H1 (cell line): ENCODE results near the gene CALM1. TPM values are rescaled to one million over a fixed set of nuclear protein-coding genes. Genes with fewer than 3 reads are reported as not detected.

Experiments used
- CTCF ChIA-PET: fragments of 300-600 bp; sonication (Branson Sonifier 250); formaldehyde crosslinking; loops from one replicate; lab custom pipeline; 2021; ENCODE audit not compliant: partially characterized antibody; lab: Charles Lee
- POLR2A ChIA-PET: fragments of 300-600 bp; sonication (Branson Sonifier 250); formaldehyde crosslinking; loops from one replicate; lab custom pipeline; 2021; ENCODE audit warnings: inconsistent platforms; ENCODE audit not compliant: partially characterized antibody; lab: Charles Lee
- DNase-seq, 2 experiments: peaks; one replicate each; pipeline versions ENCODE4 v3.0.0 to v3.0.0-alpha.2; 2010 to 2022; ENCODE audit warnings: low spot score in 2 of 2, low read depth in 1 of 2, mixed read lengths in 1 of 2
- FAIRE-seq: peaks from 2 replicates; lab custom pipeline; 2011; peaks lifted over from hg19 to GRCh38; lab: Jason Lieb, UNC
- H2AFZ ChIP-seq: 2 replicates; pipeline ENCODE4 v1.8.1; 2012; ENCODE audit warnings: low read length, inconsistent platforms
- H2AK5ac ChIP-seq: 2 replicates; pipeline ENCODE4 v1.6.1; 2013; ENCODE audit warnings: low read depth, low read length
- H2BK120ac ChIP-seq: replicated peaks from 2 replicates; pipeline ENCODE3; 2013; ENCODE audit warnings: low read depth, low read length, inconsistent platforms
- H2BK12ac ChIP-seq: 2 replicates; pipeline ENCODE4 v1.6.1; 2013; ENCODE audit warnings: low read depth, low read length
- H2BK15ac ChIP-seq: 2 replicates; pipeline ENCODE4 v1.6.1; 2013; ENCODE audit warnings: low read length
- H2BK20ac ChIP-seq: 2 replicates; pipeline ENCODE4 v1.6.1; 2013; ENCODE audit warnings: low read length
- H2BK5ac ChIP-seq: 2 replicates; pipeline ENCODE4 v1.6.1; 2013; ENCODE audit warnings: low read depth, low read length
- H3K14ac ChIP-seq: 2 replicates; pipeline ENCODE4 v1.6.1; 2013; ENCODE audit warnings: inconsistent platforms; ENCODE audit not compliant: insufficient read length
- H3K18ac ChIP-seq: 2 replicates; pipeline ENCODE4 v1.6.1; 2013; ENCODE audit warnings: low read length; ENCODE audit errors: extremely low read depth
- H3K23ac ChIP-seq: 2 replicates; pipeline ENCODE4 v1.6.1; 2013; ENCODE audit warnings: inconsistent platforms; ENCODE audit not compliant: insufficient read length
- H3K23me2 ChIP-seq: 2 replicates; pipeline ENCODE4 v1.6.1; 2013; ENCODE audit warnings: low read depth, low read length
- H3K27ac ChIP-seq: 2 replicates; pipeline ENCODE4 v1.6.1; 2011; ENCODE audit warnings: low read depth, low read length, inconsistent platforms
- H3K27me3 ChIP-seq, 4 experiments: replicated peaks in 1 of 4; 1 replicate in 1 of 4; 2 replicates in 3 of 4; pipeline versions ENCODE4 v1.6.1 to v1.8.1; 2011 to 2013; ENCODE audit warnings: low read length in 3 of 4, mild to moderate bottlenecking in 3 of 4, inconsistent platforms in 2 of 4, mixed read lengths in 2 of 4, moderate library complexity in 1 of 4; ENCODE audit not compliant: control insufficient read depth in 3 of 4, insufficient read depth in 3 of 4; ENCODE audit errors: extremely low read depth in 1 of 4
- H3K36me3 ChIP-seq, 4 experiments: 2 replicates each; pipeline versions ENCODE4 v1.6.1 to v1.8.1; 2011 to 2013; ENCODE audit warnings: mild to moderate bottlenecking in 4 of 4, low read length in 3 of 4, moderate library complexity in 2 of 4, control low read depth in 1 of 4, inconsistent platforms in 1 of 4; ENCODE audit not compliant: insufficient read depth in 4 of 4, control insufficient read depth in 2 of 4
- H3K4ac ChIP-seq: replicated peaks from 2 replicates; pipeline ENCODE3; 2013; ENCODE audit warnings: low read length, low read depth, mixed read lengths, inconsistent platforms; ENCODE audit not compliant: insufficient read length
- H3K4me1 ChIP-seq, 4 experiments: replicated peaks in 1 of 4; 1 replicate in 1 of 4; 2 replicates in 3 of 4; pipeline versions ENCODE4 v1.6.1 to v1.8.1; 2011 to 2013; ENCODE audit warnings: low read length in 3 of 4, inconsistent platforms in 2 of 4, mixed read lengths in 1 of 4; ENCODE audit not compliant: insufficient read depth in 4 of 4, control insufficient read depth in 3 of 4
- H3K4me2 ChIP-seq, 2 experiments: 2 replicates each; pipeline versions ENCODE4 v1.6.1 to v1.8.1; 2011 to 2013; ENCODE audit warnings: low read depth in 2 of 2, low read length in 2 of 2, control low read depth in 1 of 2, inconsistent platforms in 1 of 2, mild to moderate bottlenecking in 1 of 2; ENCODE audit not compliant: insufficient read depth in 1 of 2
- H3K4me3 ChIP-seq, 4 experiments: fragments of 200-600, 300-600 bp in 1 of 4; sonication (generic), shearing (Covaris generic), sonication (Bioruptor Twin) in 1 of 4; 2 replicates each; pipeline versions ENCODE4 v1.5.1 to v1.8.1; 2011 to 2016; ENCODE audit warnings: low read length in 4 of 4, low read depth in 3 of 4, control low read depth in 2 of 4, inconsistent platforms in 2 of 4, mild to moderate bottlenecking in 2 of 4, mixed read lengths in 1 of 4, moderate library complexity in 1 of 4; ENCODE audit not compliant: insufficient read depth in 2 of 4; ENCODE audit errors: extremely low read depth in 1 of 4
- H3K56ac ChIP-seq: replicated peaks from 2 replicates; pipeline ENCODE3; 2013; ENCODE audit warnings: low read depth, mild to moderate bottlenecking, mixed read lengths, low read length, inconsistent platforms; ENCODE audit not compliant: insufficient read length
- H3K79me1 ChIP-seq: 2 replicates; pipeline ENCODE4 v1.6.1; 2013; ENCODE audit warnings: low read depth, low read length, control low read depth
- H3K79me2 ChIP-seq, 2 experiments: 2 replicates each; pipeline versions ENCODE4 v1.6.1 to v1.8.1; 2012 to 2013; ENCODE audit warnings: low read length in 2 of 2, mild to moderate bottlenecking in 2 of 2, inconsistent platforms in 1 of 2; ENCODE audit not compliant: insufficient read depth in 2 of 2, control insufficient read depth in 1 of 2
- H3K9ac ChIP-seq, 4 experiments: replicated peaks in 1 of 4; 1 replicate in 1 of 4; 2 replicates in 3 of 4; pipeline versions ENCODE4 v1.6.1 to v1.8.1; 2011 to 2013; ENCODE audit warnings: low read depth in 3 of 4, low read length in 3 of 4, control low read depth in 2 of 4, mild to moderate bottlenecking in 2 of 4, moderate library complexity in 2 of 4, inconsistent platforms in 1 of 4; ENCODE audit errors: extremely low read depth in 1 of 4
- H3K9me3 ChIP-seq, 2 experiments: 2 replicates each; pipeline versions ENCODE4 v1.6.1 to v1.8.1; 2012 to 2013; ENCODE audit warnings: mild to moderate bottlenecking in 2 of 2, moderate library complexity in 2 of 2, control low read depth in 1 of 2, inconsistent platforms in 1 of 2, low read depth in 1 of 2, low read length in 1 of 2, mixed read lengths in 1 of 2; ENCODE audit not compliant: insufficient read depth in 2 of 2
- H4K20me1 ChIP-seq, 2 experiments: replicated peaks in 1 of 2; 2 replicates each; pipeline versions ENCODE3 to v1.8.1; 2011 to 2013; ENCODE audit warnings: inconsistent platforms in 2 of 2, low read length in 2 of 2, mild to moderate bottlenecking in 1 of 2; ENCODE audit not compliant: insufficient read depth in 2 of 2, control insufficient read depth in 1 of 2
- H4K5ac ChIP-seq: 2 replicates; pipeline ENCODE4 v1.6.1; 2013; ENCODE audit warnings: low read length, low read depth, mixed read lengths, inconsistent platforms; ENCODE audit not compliant: insufficient read length
- H4K8ac ChIP-seq: 2 replicates; pipeline ENCODE4 v1.8.0; 2013; ENCODE audit warnings: mild to moderate bottlenecking, moderate library complexity, low read length, inconsistent platforms; ENCODE audit not compliant: insufficient read depth; ENCODE audit errors: extremely low read depth
- H4K91ac ChIP-seq: replicated peaks from 2 replicates; pipeline ENCODE3; 2013; ENCODE audit warnings: low read length, mixed read lengths, inconsistent platforms; ENCODE audit not compliant: insufficient read length
- CEBPB ChIP-seq: IDR thresholded peaks from 2 replicates; pipeline ENCODE4 v1.6.1; 2012; ENCODE audit warnings: low read depth, low read length
- TCF12 ChIP-seq: IDR thresholded peaks from 2 replicates; pipeline ENCODE4 v1.6.1; 2011; ENCODE audit warnings: low read depth, mild to moderate bottlenecking, low read length
- WGBS, 2 experiments: shearing (Covaris generic) in 1 of 2; methylation state at CpG; one replicate each; pipeline versions ENCODE4 v1.1.6 to v1.1.7; 2013 to 2015; ENCODE audit warnings: low lambda C conversion rate in 2 of 2, mixed read lengths in 2 of 2, inconsistent platforms in 1 of 2, low coverage in 1 of 2, missing lambda C conversion rate in 1 of 2; ENCODE audit not compliant: insufficient replicate concordance in 2 of 2, insufficient coverage in 1 of 2, insufficient read length in 1 of 2; ENCODE audit errors: extremely low coverage in 1 of 2, missing lambda C conversion rate in 1 of 2; 5-methylcytosine and 5-hydroxymethylcytosine counted together
- polyA plus RNA-seq, 7 experiments: library from polyadenylated mRNA; depleted of rRNA in 3 of 7; stranded (reverse) in 5 of 7; unstranded in 2 of 7; fragments of >200 nt in 5 of 7; fragments of 200-250 nt in 2 of 7; gene quantifications; 1 replicate in 5 of 7; 2 replicates in 1 of 7; 4 replicates in 1 of 7; pipeline versions ENCODE4 v1.2.1 to v1.2.3, GENCODE V29; 2011 to 2013; ENCODE audit warnings: missing spikeins in 2 of 7, mixed read lengths in 2 of 7
- total RNA-seq: library from RNA; stranded (reverse); fragmentation: NEBNext Ultra II Directional; extraction: Animal tissue kit (Norgen Biotek cat#: 25700); gene quantifications from 2 replicates; pipeline ENCODE4 v1.2.1, GENCODE V29; 2021

The CALM1 gene
- total and polyA plus RNA-seq, 2 of the 8 experiments (the other 6 are each of a cell fraction or from before 2014, with no cell fraction given) = 285 to 422 TPM

GRCh38 chr14:90426663-90427062 is 29.8 kb downstream of the CALM1 start:
- no peak overlapping the region for H2BK120ac ChIP-seq
- no peak overlapping the region for H2BK20ac ChIP-seq
- H2BK12ac ChIP-seq = no peak overlapping the region
- no peak overlapping the region for H3K18ac ChIP-seq
- H3K14ac ChIP-seq = no peak overlapping the region
- no peak overlapping the region for H3K4ac ChIP-seq
- no peak overlapping the region for H3K9ac ChIP-seq
- no peak overlapping the region for H3K4me3 ChIP-seq
- H2BK15ac ChIP-seq = no peak overlapping the region
- no peak overlapping the region for H2AK5ac ChIP-seq
- WGBS, 2 experiments = 86% methylated on average over 10 of the region's 10 CpGs; no CpG with 5 or more reads in 1 of the 2 experiments
- ChIA-PET CTCF (interaction anchor here (0.5 to 1.0 kb wide), 4 partner anchors 10 to 283 kb away, joined by 3 read pairs; no protein-coding TSS in a partner anchor), POLR2A (interaction anchor here (0.9 kb wide), 1 partner anchor 29 kb away, joined by 3 read pairs; no protein-coding TSS in a partner anchor)
- DNase-seq (no peak), FAIRE-seq (no peak)
- no peak overlapping the region for H3K56ac ChIP-seq
- TF ChIP-seq TCF12 (no peak), CEBPB (no peak)
- no peak overlapping the region for H2AFZ ChIP-seq
- H4K5ac ChIP-seq = no peak overlapping the region
- no peaks in the 10 kb centered on the region for H3K27me3 ChIP-seq
- H3K79me2 ChIP-seq = no peaks in the 10 kb centered on the region
- H4K91ac ChIP-seq = no peak overlapping the region
- no peak overlapping the region for H3K27ac ChIP-seq
- no peaks in the 10 kb centered on the region; a peak in 1 of 4 replicates for H3K9me3 ChIP-seq
- H2BK5ac ChIP-seq = no peak overlapping the region
- H3K79me1 ChIP-seq = no peaks in the 10 kb centered on the region
- H3K23ac ChIP-seq = no peak overlapping the region
- no peak overlapping the region for H4K8ac ChIP-seq
- no peaks in the 10 kb centered on the region for H4K20me1 ChIP-seq
- H3K36me3 ChIP-seq = no peaks in the 10 kb centered on the region
- peaks cover 0 to 13% (median 3%) of the 10 kb centered on the region in 4 experiments; a peak in 5 of 7 replicates for H3K4me1 ChIP-seq
- H3K4me2 ChIP-seq = no peak overlapping the region
- no peaks in the 10 kb centered on the region for H3K23me2 ChIP-seq
